K562 (cell line): Measurements from ENCODE around the gene INTS2. TPM values are rescaled to one million over a fixed set of nuclear protein-coding genes. Genes with fewer than 3 reads are reported as not detected.

Experiments
- CHCHD3 ChIP-seq: fragments of 250-450 bp; sonication (Bioruptor Pico); IDR thresholded peaks from 2 replicates; pipeline ENCODE4 v2.1.2; 2022; ENCODE audit warnings: mild to moderate bottlenecking
- EP300 ChIP-seq: IDR thresholded peaks from 2 replicates; pipeline ENCODE4 v1.6.1; 2012; ENCODE audit warnings: low read length, improper control_type of control experiment
- MAZ ChIP-seq, 2 experiments: fragments of 450-650 bp in 1 of 2; sonication (generic) in 1 of 2; formaldehyde crosslinking; IDR thresholded peaks in 1 of 2; conservative IDR thresholded peaks in 1 of 2; 2 replicates each; pipeline versions ENCODE4 v1.4.0 to v1.5.0; 2020; ENCODE audit warnings: mild to moderate bottlenecking in 1 of 2, missing genetic modification reagents in 1 of 2
- NFE2 ChIP-seq: IDR thresholded peaks from 2 replicates; pipeline ENCODE4 v1.6.1; 2014; ENCODE audit warnings: antibody characterized with exemption, low read depth
- WHSC1 ChIP-seq: IDR thresholded peaks from one replicate; pipeline ENCODE4 v1.6.1; 2012; ENCODE audit warnings: low read length, control low read depth, inconsistent platforms
- ZC3H4 ChIP-seq: sonication (generic); formaldehyde crosslinking; IDR thresholded peaks from 2 replicates; pipeline ENCODE4 v1.9.0; 2021; ENCODE audit warnings: missing genetic modification reagents, borderline replicate concordance
- ZNF561 ChIP-seq: fragments of 450-650 bp; formaldehyde crosslinking; conservative IDR thresholded peaks from 2 replicates; pipeline ENCODE4 v1.4.0; 2020; ENCODE audit warnings: mild to moderate bottlenecking, moderate library complexity
- polyA plus RNA-seq, 8 experiments: library from polyadenylated mRNA; depleted of rRNA in 4 of 8; stranded (reverse) in 5 of 8; unstranded in 3 of 8; fragments of >200 nt; fragmentation: Nextera tagmentation in 2 of 8; fragmentation: Illumina TruSeq in 1 of 8; extraction: Ambion mirVana in 2 of 8; extraction: Trizol in 1 of 8; gene quantifications; 2 replicates each; pipeline versions ENCODE4 v1.2.1 to v1.2.3, GENCODE V29; 2011 to 2014; ENCODE audit warnings: inconsistent platforms in 1 of 8, missing spikeins in 1 of 8
- total RNA-seq, 7 experiments: library from RNA; depleted of rRNA in 6 of 7; stranded (reverse); fragments of >200 nt in 6 of 7; fragmentation: Illumina TruSeq in 2 of 7; extraction: Trizol in 2 of 7; gene quantifications; 2 replicates each; pipeline versions ENCODE4 v1.2.1 to v1.2.3, GENCODE V29; 2011 to 2021; ENCODE audit warnings: low replicate concordance in 1 of 7
- TF ChIP-seq, protein P1 (sequence below): fragments of 450-650 bp; IDR thresholded peaks from 2 replicates; pipeline ENCODE4 v1.6.1; 2017; ENCODE audit warnings: antibody characterized with exemption, mild to moderate bottlenecking
- TF ChIP-seq, protein P2 (sequence below): fragments of 250-450 bp; sonication (Bioruptor Pico); IDR thresholded peaks from 2 replicates; pipeline ENCODE4 v1.4.0; 2020
- TF ChIP-seq, protein P3 (sequence below): fragments of 450-650 bp; IDR thresholded peaks from 2 replicates; pipeline ENCODE4 v1.7.1; 2018; ENCODE audit warnings: mild to moderate bottlenecking, low read depth; ENCODE audit not compliant: partially characterized antibody
- TF ChIP-seq, protein P4 (sequence below): fragments of 250-450 bp; sonication (Bioruptor Pico); IDR thresholded peaks from 2 replicates; pipeline ENCODE4 v1.8.0; 2022; ENCODE audit warnings: moderate library complexity, mild to moderate bottlenecking, inconsistent platforms
- TF ChIP-seq, protein P5 (sequence below): fragments of 450-650 bp; formaldehyde crosslinking; IDR thresholded peaks from 2 replicates; pipeline ENCODE4 v1.4.0; 2020; ENCODE audit warnings: mild to moderate bottlenecking, moderate library complexity

Gene INTS2
- total and polyA plus RNA-seq, 9 of the 15 experiments (the other 6 are each of a cell fraction or from before 2014, with no cell fraction given), result 4.8 to 24.7 (median 12.8) TPM

DNA sequence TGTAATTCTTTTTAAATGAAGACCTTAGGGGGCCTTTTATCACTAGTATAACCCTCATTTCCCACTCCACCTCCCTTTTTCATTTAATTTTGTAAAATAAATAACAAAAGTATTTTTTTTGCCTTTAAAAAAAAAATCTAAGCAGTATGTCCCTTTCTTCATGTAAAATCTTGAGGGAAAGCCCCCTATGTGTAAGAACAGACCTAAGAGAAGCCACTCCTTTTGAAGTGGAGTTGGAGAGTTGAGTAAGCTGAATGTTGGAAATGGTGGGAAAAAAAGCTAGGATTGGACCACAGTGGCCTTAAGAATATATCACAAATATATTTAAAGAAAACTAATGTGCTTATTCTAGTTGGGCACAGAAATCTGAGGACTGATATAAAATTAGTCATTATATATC lies 44.5 kb upstream of the INTS2 start (continued):
- TF ChIP-seq EP300 (no peak), MAZ (CRISPR knock-in tag; conservative IDR thresholded peaks at IDR 0.05 in 1 of 2, IDR thresholded peaks at IDR 0.05 in 1 of 2) (no peak), WHSC1 (no peak), ZNF561 (no peak), NFE2 (no peak), CHCHD3 (CRISPR knock-in tag) (no peak), ZC3H4 (CRISPR knock-in tag) (no peak)
- TF ChIP-seq, protein P1, sequence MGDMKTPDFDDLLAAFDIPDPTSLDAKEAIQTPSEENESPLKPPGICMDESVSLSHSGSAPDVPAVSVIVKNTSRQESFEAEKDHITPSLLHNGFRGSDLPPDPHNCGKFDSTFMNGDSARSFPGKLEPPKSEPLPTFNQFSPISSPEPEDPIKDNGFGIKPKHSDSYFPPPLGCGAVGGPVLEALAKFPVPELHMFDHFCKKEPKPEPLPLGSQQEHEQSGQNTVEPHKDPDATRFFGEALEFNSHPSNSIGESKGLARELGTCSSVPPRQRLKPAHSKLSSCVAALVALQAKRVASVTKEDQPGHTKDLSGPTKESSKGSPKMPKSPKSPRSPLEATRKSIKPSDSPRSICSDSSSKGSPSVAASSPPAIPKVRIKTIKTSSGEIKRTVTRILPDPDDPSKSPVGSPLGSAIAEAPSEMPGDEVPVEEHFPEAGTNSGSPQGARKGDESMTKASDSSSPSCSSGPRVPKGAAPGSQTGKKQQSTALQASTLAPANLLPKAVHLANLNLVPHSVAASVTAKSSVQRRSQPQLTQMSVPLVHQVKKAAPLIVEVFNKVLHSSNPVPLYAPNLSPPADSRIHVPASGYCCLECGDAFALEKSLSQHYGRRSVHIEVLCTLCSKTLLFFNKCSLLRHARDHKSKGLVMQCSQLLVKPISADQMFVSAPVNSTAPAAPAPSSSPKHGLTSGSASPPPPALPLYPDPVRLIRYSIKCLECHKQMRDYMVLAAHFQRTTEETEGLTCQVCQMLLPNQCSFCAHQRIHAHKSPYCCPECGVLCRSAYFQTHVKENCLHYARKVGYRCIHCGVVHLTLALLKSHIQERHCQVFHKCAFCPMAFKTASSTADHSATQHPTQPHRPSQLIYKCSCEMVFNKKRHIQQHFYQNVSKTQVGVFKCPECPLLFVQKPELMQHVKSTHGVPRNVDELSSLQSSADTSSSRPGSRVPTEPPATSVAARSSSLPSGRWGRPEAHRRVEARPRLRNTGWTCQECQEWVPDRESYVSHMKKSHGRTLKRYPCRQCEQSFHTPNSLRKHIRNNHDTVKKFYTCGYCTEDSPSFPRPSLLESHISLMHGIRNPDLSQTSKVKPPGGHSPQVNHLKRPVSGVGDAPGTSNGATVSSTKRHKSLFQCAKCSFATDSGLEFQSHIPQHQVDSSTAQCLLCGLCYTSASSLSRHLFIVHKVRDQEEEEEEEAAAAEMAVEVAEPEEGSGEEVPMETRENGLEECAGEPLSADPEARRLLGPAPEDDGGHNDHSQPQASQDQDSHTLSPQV, result no peak
- TF ChIP-seq, protein P2, sequence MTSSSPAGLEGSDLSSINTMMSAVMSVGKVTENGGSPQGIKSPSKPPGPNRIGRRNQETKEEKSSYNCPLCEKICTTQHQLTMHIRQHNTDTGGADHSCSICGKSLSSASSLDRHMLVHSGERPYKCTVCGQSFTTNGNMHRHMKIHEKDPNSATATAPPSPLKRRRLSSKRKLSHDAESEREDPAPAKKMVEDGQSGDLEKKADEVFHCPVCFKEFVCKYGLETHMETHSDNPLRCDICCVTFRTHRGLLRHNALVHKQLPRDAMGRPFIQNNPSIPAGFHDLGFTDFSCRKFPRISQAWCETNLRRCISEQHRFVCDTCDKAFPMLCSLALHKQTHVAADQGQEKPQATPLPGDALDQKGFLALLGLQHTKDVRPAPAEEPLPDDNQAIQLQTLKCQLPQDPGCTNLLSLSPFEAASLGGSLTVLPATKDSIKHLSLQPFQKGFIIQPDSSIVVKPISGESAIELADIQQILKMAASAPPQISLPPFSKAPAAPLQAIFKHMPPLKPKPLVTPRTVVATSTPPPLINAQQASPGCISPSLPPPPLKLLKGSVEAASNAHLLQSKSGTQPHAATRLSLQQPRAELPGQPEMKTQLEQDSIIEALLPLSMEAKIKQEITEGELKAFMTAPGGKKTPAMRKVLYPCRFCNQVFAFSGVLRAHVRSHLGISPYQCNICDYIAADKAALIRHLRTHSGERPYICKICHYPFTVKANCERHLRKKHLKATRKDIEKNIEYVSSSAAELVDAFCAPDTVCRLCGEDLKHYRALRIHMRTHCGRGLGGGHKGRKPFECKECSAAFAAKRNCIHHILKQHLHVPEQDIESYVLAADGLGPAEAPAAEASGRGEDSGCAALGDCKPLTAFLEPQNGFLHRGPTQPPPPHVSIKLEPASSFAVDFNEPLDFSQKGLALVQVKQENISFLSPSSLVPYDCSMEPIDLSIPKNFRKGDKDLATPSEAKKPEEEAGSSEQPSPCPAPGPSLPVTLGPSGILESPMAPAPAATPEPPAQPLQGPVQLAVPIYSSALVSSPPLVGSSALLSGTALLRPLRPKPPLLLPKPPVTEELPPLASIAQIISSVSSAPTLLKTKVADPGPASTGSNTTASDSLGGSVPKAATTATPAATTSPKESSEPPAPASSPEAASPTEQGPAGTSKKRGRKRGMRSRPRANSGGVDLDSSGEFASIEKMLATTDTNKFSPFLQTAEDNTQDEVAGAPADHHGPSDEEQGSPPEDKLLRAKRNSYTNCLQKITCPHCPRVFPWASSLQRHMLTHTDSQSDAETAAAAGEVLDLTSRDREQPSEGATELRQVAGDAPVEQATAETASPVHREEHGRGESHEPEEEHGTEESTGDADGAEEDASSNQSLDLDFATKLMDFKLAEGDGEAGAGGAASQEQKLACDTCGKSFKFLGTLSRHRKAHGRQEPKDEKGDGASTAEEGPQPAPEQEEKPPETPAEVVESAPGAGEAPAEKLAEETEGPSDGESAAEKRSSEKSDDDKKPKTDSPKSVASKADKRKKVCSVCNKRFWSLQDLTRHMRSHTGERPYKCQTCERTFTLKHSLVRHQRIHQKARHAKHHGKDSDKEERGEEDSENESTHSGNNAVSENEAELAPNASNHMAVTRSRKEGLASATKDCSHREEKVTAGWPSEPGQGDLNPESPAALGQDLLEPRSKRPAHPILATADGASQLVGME (CRISPR knock-in tag), result no peak
- TF ChIP-seq, protein P3, sequence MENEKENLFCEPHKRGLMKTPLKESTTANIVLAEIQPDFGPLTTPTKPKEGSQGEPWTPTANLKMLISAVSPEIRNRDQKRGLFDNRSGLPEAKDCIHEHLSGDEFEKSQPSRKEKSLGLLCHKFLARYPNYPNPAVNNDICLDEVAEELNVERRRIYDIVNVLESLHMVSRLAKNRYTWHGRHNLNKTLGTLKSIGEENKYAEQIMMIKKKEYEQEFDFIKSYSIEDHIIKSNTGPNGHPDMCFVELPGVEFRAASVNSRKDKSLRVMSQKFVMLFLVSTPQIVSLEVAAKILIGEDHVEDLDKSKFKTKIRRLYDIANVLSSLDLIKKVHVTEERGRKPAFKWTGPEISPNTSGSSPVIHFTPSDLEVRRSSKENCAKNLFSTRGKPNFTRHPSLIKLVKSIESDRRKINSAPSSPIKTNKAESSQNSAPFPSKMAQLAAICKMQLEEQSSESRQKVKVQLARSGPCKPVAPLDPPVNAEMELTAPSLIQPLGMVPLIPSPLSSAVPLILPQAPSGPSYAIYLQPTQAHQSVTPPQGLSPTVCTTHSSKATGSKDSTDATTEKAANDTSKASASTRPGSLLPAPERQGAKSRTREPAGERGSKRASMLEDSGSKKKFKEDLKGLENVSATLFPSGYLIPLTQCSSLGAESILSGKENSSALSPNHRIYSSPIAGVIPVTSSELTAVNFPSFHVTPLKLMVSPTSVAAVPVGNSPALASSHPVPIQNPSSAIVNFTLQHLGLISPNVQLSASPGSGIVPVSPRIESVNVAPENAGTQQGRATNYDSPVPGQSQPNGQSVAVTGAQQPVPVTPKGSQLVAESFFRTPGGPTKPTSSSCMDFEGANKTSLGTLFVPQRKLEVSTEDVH, result no peak
- TF ChIP-seq, protein P4, sequence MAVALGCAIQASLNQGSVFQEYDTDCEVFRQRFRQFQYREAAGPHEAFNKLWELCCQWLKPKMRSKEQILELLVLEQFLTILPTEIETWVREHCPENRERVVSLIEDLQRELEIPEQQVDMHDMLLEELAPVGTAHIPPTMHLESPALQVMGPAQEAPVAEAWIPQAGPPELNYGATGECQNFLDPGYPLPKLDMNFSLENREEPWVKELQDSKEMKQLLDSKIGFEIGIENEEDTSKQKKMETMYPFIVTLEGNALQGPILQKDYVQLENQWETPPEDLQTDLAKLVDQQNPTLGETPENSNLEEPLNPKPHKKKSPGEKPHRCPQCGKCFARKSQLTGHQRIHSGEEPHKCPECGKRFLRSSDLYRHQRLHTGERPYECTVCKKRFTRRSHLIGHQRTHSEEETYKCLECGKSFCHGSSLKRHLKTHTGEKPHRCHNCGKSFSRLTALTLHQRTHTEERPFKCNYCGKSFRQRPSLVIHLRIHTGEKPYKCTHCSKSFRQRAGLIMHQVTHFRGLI, result no peak
- TF ChIP-seq, protein P5, sequence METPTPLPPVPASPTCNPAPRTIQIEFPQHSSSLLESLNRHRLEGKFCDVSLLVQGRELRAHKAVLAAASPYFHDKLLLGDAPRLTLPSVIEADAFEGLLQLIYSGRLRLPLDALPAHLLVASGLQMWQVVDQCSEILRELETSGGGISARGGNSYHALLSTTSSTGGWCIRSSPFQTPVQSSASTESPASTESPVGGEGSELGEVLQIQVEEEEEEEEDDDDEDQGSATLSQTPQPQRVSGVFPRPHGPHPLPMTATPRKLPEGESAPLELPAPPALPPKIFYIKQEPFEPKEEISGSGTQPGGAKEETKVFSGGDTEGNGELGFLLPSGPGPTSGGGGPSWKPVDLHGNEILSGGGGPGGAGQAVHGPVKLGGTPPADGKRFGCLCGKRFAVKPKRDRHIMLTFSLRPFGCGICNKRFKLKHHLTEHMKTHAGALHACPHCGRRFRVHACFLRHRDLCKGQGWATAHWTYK (CRISPR knock-in tag), result no peak
